Gastroesophageal sphincter (tissue), 4 donors: ENCODE data around the gene PRR15L. TPM values are rescaled to one million over a fixed set of nuclear protein-coding genes. Genes with fewer than 3 reads are reported as not detected.

Experiments used
- ATAC-seq: fragments of 150-250 bp; one replicate; pipeline ENCODE4 v1.9.1; 2016; ENCODE audit warnings: mild to moderate bottlenecking, moderate library complexity
- H3K27ac ChIP-seq, 4 donors: fragments of 200-600 bp; sonication (generic) in 3 of 4; 1 replicate in 3 of 4; 2 replicates in 1 of 4; pipeline ENCODE4 v1.5.1; 2016 to 2019
- H3K27me3 ChIP-seq: fragments of 200-600 bp; sonication (generic); one replicate; pipeline ENCODE4 v1.5.1; 2019
- H3K36me3 ChIP-seq, 2 donors: fragments of 200-600 bp; sonication (generic); one replicate each; pipeline ENCODE4 v1.5.1; 2019; ENCODE audit warnings: control low read depth in 1 of 2
- H3K4me1 ChIP-seq, 3 donors: fragments of 200-600 bp; sonication (generic); 1 replicate in 2 of 3; 2 replicates in 1 of 3; pipeline ENCODE4 v1.5.1; 2016 to 2019; ENCODE audit warnings: control low read depth in 2 of 3
- H3K4me3 ChIP-seq, 2 donors: fragments of 200-600 bp; sonication (generic); one replicate each; pipeline ENCODE4 v1.5.1; 2019; ENCODE audit warnings: mild to moderate bottlenecking in 1 of 2, moderate library complexity in 1 of 2
- H3K9me3 ChIP-seq, 3 donors: fragments of 200-600 bp; sonication (generic); one replicate each; pipeline ENCODE4 v1.5.1; 2017 to 2019; ENCODE audit warnings: control low read depth in 2 of 3
- CTCF ChIP-seq, 4 experiments: fragments of 200-600 bp in 2 of 4; fragments of 450-650 bp in 2 of 4; sonication (generic) in 1 of 4; IDR thresholded peaks; one replicate each; pipeline ENCODE4 v1.5.1; 2017 to 2019; ENCODE audit warnings: antibody characterized with exemption in 4 of 4, mild to moderate bottlenecking in 2 of 4, moderate library complexity in 2 of 4
- EP300 ChIP-seq: sonication (generic); formaldehyde crosslinking; IDR thresholded peaks from one replicate; pipeline ENCODE4 v1.6.1; 2017; ENCODE audit warnings: antibody characterized with exemption, mild to moderate bottlenecking
- POLR2A ChIP-seq, 2 donors: fragments of 450-650 bp; IDR thresholded peaks; one replicate each; pipeline ENCODE4 v1.6.1; 2017; ENCODE audit warnings: antibody characterized with exemption in 2 of 2, mild to moderate bottlenecking in 2 of 2, moderate library complexity in 1 of 2
- POLR2AphosphoS5 ChIP-seq: sonication (generic); formaldehyde crosslinking; IDR thresholded peaks from one replicate; pipeline ENCODE4 v1.6.1; 2017; ENCODE audit warnings: antibody characterized with exemption
- WGBS, 2 donors: methylation state at CpG; one replicate each; pipeline ENCODE4 v1.1.5; 2018; ENCODE audit warnings: low coverage in 1 of 2; 5-methylcytosine and 5-hydroxymethylcytosine counted together
- total RNA-seq, 4 donors: library from RNA; depleted of rRNA; stranded (reverse); fragments of >200 nt; gene quantifications; one replicate each; pipeline ENCODE4 v1.1.0, GENCODE V29; 2016

The PRR15L gene
- total RNA-seq, 4 donors from 2014 or later: 0.19 to 3.5 TPM; not detected in 2

- Histone ChIP-seq H3K4me1 (peaks cover 0 to 11% (median 3%) of the 10 kb centered on the region in 3 donors), H3K27ac (no peak overlapping the region), H3K9me3 (no peaks in the 10 kb centered on the region), H3K27me3 (no peaks in the 10 kb centered on the region), H3K36me3 (no peaks in the 10 kb centered on the region), H3K4me3 (no peak overlapping the region)
- no peak for ATAC-seq
- TF ChIP-seq EP300: no peak
- no peak for TF ChIP-seq CTCF (IDR thresholded peaks at IDR 0.05)
- no peak for TF ChIP-seq POLR2A (IDR thresholded peaks at IDR 0.05)
- TF ChIP-seq POLR2AphosphoS5: no peak
Observed at GRCh38 chr17:47953909-47954308, 3.8 kb downstream of the PRR15L start.

GRCh38 chr17:47952171-47953021, 5.3 kb downstream of the PRR15L start:
- no peaks in the 10 kb centered on the region for H3K9me3 ChIP-seq
- no peak overlapping the region for H3K4me3 ChIP-seq
- WGBS, 2 donors: 72 to 87% methylated on average over 3 to 9 of the region's 12 CpGs
- no peak overlapping the region for H3K27ac ChIP-seq
- H3K27me3 ChIP-seq: no peaks in the 10 kb centered on the region
- TF ChIP-seq POLR2A (IDR thresholded peaks at IDR 0.05): no peak
- TF ChIP-seq EP300: no peak
- TF ChIP-seq CTCF (IDR thresholded peaks at IDR 0.05): no peak
- peaks cover 0 to 18% (median 7%) of the 10 kb centered on the region in 3 donors for H3K4me1 ChIP-seq
- H3K36me3 ChIP-seq: peaks cover 0 to 7% of the 10 kb centered on the region in 2 donors
- ATAC-seq: no peak

- H3K36me3 ChIP-seq: peaks cover 0 to 20% of the 10 kb centered on the region in 2 donors
- no peaks in the 10 kb centered on the region for H3K9me3 ChIP-seq
- H3K4me3 ChIP-seq: no peak overlapping the region
- 75 to 80% methylated on average over 1 to 4 of the region's 4 CpGs for WGBS, 2 donors
- peaks cover 0 to 32% (median 7%) of the 10 kb centered on the region in 3 donors for H3K4me1 ChIP-seq
- no peak for ATAC-seq
- no peak for TF ChIP-seq POLR2A (IDR thresholded peaks at IDR 0.05)
- no peak for TF ChIP-seq EP300
- TF ChIP-seq CTCF (IDR thresholded peaks at IDR 0.05): no peak
- TF ChIP-seq POLR2AphosphoS5: no peak
- no peaks in the 10 kb centered on the region for H3K27me3 ChIP-seq
- H3K27ac ChIP-seq: no peak overlapping the region
Observed at GRCh38 chr17:47950448-47950847, 7.2 kb downstream of the PRR15L start.

- WGBS, 2 donors: 63% methylated on average over 2 of the region's 3 CpGs; no CpG with 5 or more reads in 1 of the 2 donors
- Histone ChIP-seq H3K27ac (peak overlapping the region in 3 of 4 donors; percentile 72 to 75 (median 73)), H3K4me1 (peaks cover 0 to 34% (median 7%) of the 10 kb centered on the region in 3 donors), H3K36me3 (peaks cover 0 to 25% of the 10 kb centered on the region in 2 donors), H3K9me3 (no peaks in the 10 kb centered on the region), H3K27me3 (no peaks in the 10 kb centered on the region), H3K4me3 (no peak overlapping the region)
- no peak for TF ChIP-seq POLR2A (IDR thresholded peaks at IDR 0.05)
- TF ChIP-seq CTCF (IDR thresholded peaks at IDR 0.05): no peak
- TF ChIP-seq EP300: no peak
- no peak for TF ChIP-seq POLR2AphosphoS5
- no peak for ATAC-seq
Observed at GRCh38 chr17:47949946-47950345, 7.7 kb downstream of the PRR15L start.
